Mesenchymal stem cell (in vitro differentiated cells and primary cell): ENCODE data around the gene INPP4A.

Experiments used
- DNase-seq: peaks from one replicate; pipeline ENCODE4 v3.0.0-alpha.2; 2013
- H2AFZ ChIP-seq: one replicate; pipeline ENCODE4 v1.6.1; 2013; ENCODE audit warnings: low read depth, mild to moderate bottlenecking, control low read depth, inconsistent platforms, low read length, moderate library complexity
- H2AK5ac ChIP-seq: 2 replicates; pipeline ENCODE4 v1.6.1; 2013; ENCODE audit warnings: low read length, moderate library complexity, mild to moderate bottlenecking, inconsistent platforms; ENCODE audit not compliant: severe bottlenecking
- H2BK120ac ChIP-seq: one replicate; pipeline ENCODE4 v1.6.1; 2013; ENCODE audit warnings: low read depth, mild to moderate bottlenecking, inconsistent platforms, low read length, moderate library complexity
- H2BK12ac ChIP-seq, 2 experiments: one replicate each; pipeline ENCODE4 v1.6.1; 2013; ENCODE audit warnings: inconsistent platforms in 2 of 2, low read length in 2 of 2, mild to moderate bottlenecking in 2 of 2, moderate library complexity in 2 of 2, control low read depth in 1 of 2
- H2BK15ac ChIP-seq: one replicate; pipeline ENCODE4 v1.6.1; 2013; ENCODE audit warnings: mild to moderate bottlenecking, low read depth, inconsistent platforms; ENCODE audit not compliant: poor library complexity, severe bottlenecking
- H2BK5ac ChIP-seq: 2 replicates; pipeline ENCODE4 v1.6.1; 2013; ENCODE audit warnings: low read depth, mild to moderate bottlenecking, low read length, control low read depth, inconsistent platforms; ENCODE audit not compliant: poor library complexity, severe bottlenecking
- H3K14ac ChIP-seq, 2 experiments: one replicate each; pipeline ENCODE4 v1.6.1; 2013; ENCODE audit warnings: inconsistent platforms in 2 of 2, low read length in 2 of 2, control low read depth in 1 of 2, mild to moderate bottlenecking in 1 of 2, moderate library complexity in 1 of 2
- H3K18ac ChIP-seq, 2 experiments: one replicate each; pipeline ENCODE4 v1.6.1; 2013; ENCODE audit warnings: inconsistent platforms in 2 of 2, low read length in 2 of 2, control low read depth in 1 of 2, low read depth in 1 of 2, mild to moderate bottlenecking in 1 of 2
- H3K23ac ChIP-seq, 2 experiments: one replicate each; pipeline ENCODE4 v1.6.1; 2013; ENCODE audit warnings: inconsistent platforms in 2 of 2, low read length in 2 of 2, mild to moderate bottlenecking in 2 of 2, moderate library complexity in 2 of 2, control low read depth in 1 of 2
- H3K27ac ChIP-seq: 2 replicates; pipeline ENCODE4 v1.5.1; 2013; ENCODE audit warnings: mild to moderate bottlenecking, moderate library complexity, low read length, control low read depth, inconsistent platforms; ENCODE audit not compliant: poor library complexity, severe bottlenecking
- H3K27me3 ChIP-seq, 2 experiments: 2 replicates each; pipeline versions ENCODE4 v1.6.1 to v1.7.0; 2013; ENCODE audit warnings: low read length in 2 of 2, mild to moderate bottlenecking in 2 of 2, moderate library complexity in 2 of 2, control low read depth in 1 of 2, inconsistent platforms in 1 of 2; ENCODE audit not compliant: control insufficient read depth in 1 of 2, insufficient read depth in 1 of 2
- H3K36me3 ChIP-seq, 2 experiments: 2 replicates each; pipeline versions ENCODE4 v1.6.1 to v1.7.0; 2013; ENCODE audit warnings: low read length in 2 of 2, control low read depth in 1 of 2, inconsistent platforms in 1 of 2, low read depth in 1 of 2, mild to moderate bottlenecking in 1 of 2; ENCODE audit not compliant: insufficient read depth in 2 of 2, control insufficient read depth in 1 of 2
- H3K4ac ChIP-seq, 2 experiments: one replicate each; pipeline ENCODE4 v1.6.1; 2013; ENCODE audit warnings: inconsistent platforms in 2 of 2, low read length in 2 of 2, mild to moderate bottlenecking in 2 of 2, moderate library complexity in 2 of 2, control low read depth in 1 of 2, low read depth in 1 of 2
- H3K4me1 ChIP-seq: 2 replicates; pipeline ENCODE4 v1.6.1; 2013; ENCODE audit warnings: low read depth, low read length, control low read depth; ENCODE audit not compliant: control insufficient read depth, insufficient read depth
- H3K4me2 ChIP-seq: 2 replicates; pipeline ENCODE4 v1.6.1; 2013; ENCODE audit warnings: low read length, mild to moderate bottlenecking, inconsistent platforms; ENCODE audit not compliant: poor library complexity, severe bottlenecking
- H3K4me3 ChIP-seq, 2 experiments: 2 replicates each; pipeline versions ENCODE4 v1.5.1 to v1.7.0; 2013; ENCODE audit warnings: low read length in 2 of 2, mild to moderate bottlenecking in 2 of 2, control low read depth in 1 of 2, low read depth in 1 of 2; ENCODE audit not compliant: insufficient read depth in 1 of 2
- H3K79me1 ChIP-seq: replicated peaks from 2 replicates; pipeline ENCODE4 v1.6.1; 2013; ENCODE audit warnings: mild to moderate bottlenecking, control low read depth, low read length, inconsistent platforms; ENCODE audit not compliant: poor library complexity, severe bottlenecking
- H3K9ac ChIP-seq: 2 replicates; pipeline ENCODE4 v1.7.0; 2013; ENCODE audit warnings: mild to moderate bottlenecking, low read length, moderate library complexity
- H3K9me3 ChIP-seq: 2 replicates; pipeline ENCODE4 v1.7.0; 2013; ENCODE audit warnings: mild to moderate bottlenecking, low read length; ENCODE audit not compliant: control insufficient read depth
- H4K8ac ChIP-seq: one replicate; pipeline ENCODE4 v1.6.1; 2013; ENCODE audit warnings: inconsistent platforms, mild to moderate bottlenecking, low read length, moderate library complexity
- H4K91ac ChIP-seq: one replicate; pipeline ENCODE4 v1.6.1; 2013; ENCODE audit warnings: mild to moderate bottlenecking, low read length, inconsistent platforms
- WGBS: methylation state at CpG from one replicate; pipeline ENCODE4 v1.1.7; 2013; ENCODE audit warnings: mixed read lengths; 5-methylcytosine and 5-hydroxymethylcytosine counted together

The INPP4A gene

DNA sequence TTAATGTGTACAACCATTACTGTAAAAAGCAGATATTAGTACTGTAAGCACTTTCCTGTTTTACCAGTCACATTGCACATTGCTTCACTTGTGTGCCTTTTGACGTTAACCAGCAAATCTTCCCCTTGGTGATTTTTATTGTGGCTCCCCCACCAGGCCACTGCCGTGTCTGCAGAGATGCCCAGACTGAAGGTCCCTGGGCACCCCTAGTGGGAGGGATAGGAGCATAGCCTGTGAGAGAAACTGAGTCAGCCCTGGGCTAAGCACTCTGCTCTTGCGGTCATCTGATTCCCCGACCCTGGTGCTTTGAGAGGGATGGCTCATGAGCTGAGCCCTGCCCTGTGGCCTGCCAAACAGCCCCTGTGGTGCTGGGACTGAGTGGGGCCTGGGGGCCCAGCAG lies 73.4 kb downstream of the INPP4A start:
- no peak overlapping the region for H3K23ac ChIP-seq
- no peak overlapping the region for H4K91ac ChIP-seq
- no peak overlapping the region for H3K14ac ChIP-seq
- no peak overlapping the region for H2BK120ac ChIP-seq
- H3K18ac ChIP-seq: no peak overlapping the region
- H2AFZ ChIP-seq: no peak overlapping the region
- H2BK15ac ChIP-seq: no peak overlapping the region
- H2BK12ac ChIP-seq: no peak overlapping the region
- peak overlapping the region; percentile 12 for H4K8ac ChIP-seq
- H3K4me3 ChIP-seq: no peak overlapping the region
- no peak overlapping the region for H3K4ac ChIP-seq
- H3K9ac ChIP-seq: no peak overlapping the region
- no peaks in the 10 kb centered on the region for H3K9me3 ChIP-seq
- no peak overlapping the region for H2AK5ac ChIP-seq
- H3K36me3 ChIP-seq: peaks cover 3 to 11% of the 10 kb centered on the region in 2 experiments
- H3K4me2 ChIP-seq: no peak overlapping the region
- WGBS: 79% methylated on average over 4 of the region's 4 CpGs
- H3K27me3 ChIP-seq: no peaks in the 10 kb centered on the region
- no peak overlapping the region for H3K27ac ChIP-seq
- H3K4me1 ChIP-seq: peaks cover 13% of the 10 kb centered on the region
- no peak overlapping the region for H2BK5ac ChIP-seq
- H3K79me1 ChIP-seq: peaks cover 35% of the 10 kb centered on the region
- DNase-seq: peak; percentile 37

DNA sequence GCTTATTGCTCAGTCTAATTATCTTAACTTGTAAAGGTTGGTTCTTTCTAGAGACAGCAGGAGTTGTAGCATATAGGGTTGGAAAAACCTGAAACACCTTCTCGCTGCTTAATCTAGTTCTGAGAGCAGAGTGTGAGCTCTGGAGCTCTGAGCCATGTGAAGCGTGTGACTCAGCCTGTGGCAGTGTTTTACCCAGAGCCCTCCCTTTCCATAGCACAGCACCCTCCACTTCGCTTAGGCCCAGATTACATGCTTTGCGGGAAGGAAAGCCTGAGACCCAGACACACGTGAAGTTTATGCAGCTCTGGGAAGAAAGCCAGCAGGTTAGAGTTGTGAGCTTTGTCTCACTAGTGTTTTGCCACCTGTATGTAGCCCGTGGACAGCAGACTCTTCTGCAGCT lies 74.5 kb downstream of the INPP4A start:
- peaks cover 28% of the 10 kb centered on the region for H3K79me1 ChIP-seq

DNA sequence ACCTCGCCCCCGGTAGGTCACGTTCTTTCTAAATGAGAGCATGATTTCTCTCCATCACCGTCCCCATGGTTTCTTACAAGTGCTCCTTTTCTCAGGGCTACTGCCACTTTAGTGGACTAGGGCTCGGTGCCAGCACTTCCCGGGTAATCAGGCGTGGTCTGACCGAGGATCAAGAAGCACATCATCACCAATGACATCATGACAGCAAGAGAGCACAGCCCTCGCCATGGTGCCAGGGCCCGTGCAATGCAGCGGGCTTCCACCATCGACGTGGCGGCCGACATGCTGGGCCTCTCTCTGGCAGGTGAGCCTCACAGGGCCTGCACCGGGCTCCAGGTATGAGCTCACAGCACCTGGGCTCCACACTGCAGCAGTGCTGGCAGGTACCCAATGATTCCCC lies 75.2 kb downstream of the INPP4A start:
- Histone ChIP-seq H3K79me1 (peaks cover 27% of the 10 kb centered on the region), H3K4me2 (no peak overlapping the region), H3K4ac (no peak overlapping the region), H3K27ac (no peak overlapping the region), H3K9ac (no peak overlapping the region), H3K18ac (no peak overlapping the region), H3K23ac (no peak overlapping the region), H2BK120ac (no peak overlapping the region), H3K14ac (no peak overlapping the region), H3K4me1 (peaks cover 13% of the 10 kb centered on the region), H3K27me3 (no peaks in the 10 kb centered on the region), H3K9me3 (no peaks in the 10 kb centered on the region), H4K91ac (no peak overlapping the region), H2AK5ac (no peak overlapping the region), H2BK12ac (no peak overlapping the region), H2BK5ac (no peak overlapping the region), H4K8ac (no peak overlapping the region), H2BK15ac (no peak overlapping the region), H3K36me3 (peaks cover 3 to 11% of the 10 kb centered on the region in 2 experiments), H2AFZ (no peak overlapping the region), H3K4me3 (no peak overlapping the region)
- no peak for DNase-seq
- 98% methylated on average over 16 of the region's 16 CpGs for WGBS

More for the DNA sequence above, 74.5 kb downstream of the INPP4A start:
- Histone ChIP-seq H2BK15ac (no peak overlapping the region), H3K27me3 (no peaks in the 10 kb centered on the region), H3K4me2 (no peak overlapping the region), H4K91ac (no peak overlapping the region), H3K4me3 (no peak overlapping the region), H2BK120ac (no peak overlapping the region), H3K27ac (no peak overlapping the region), H3K14ac (no peak overlapping the region), H4K8ac (no peak overlapping the region), H3K36me3 (peaks cover 3 to 11% of the 10 kb centered on the region in 2 experiments), H3K18ac (no peak overlapping the region), H3K9me3 (no peaks in the 10 kb centered on the region), H2BK5ac (no peak overlapping the region), H2BK12ac (no peak overlapping the region), H3K9ac (no peak overlapping the region), H2AFZ (no peak overlapping the region), H3K23ac (no peak overlapping the region), H3K4ac (no peak overlapping the region), H3K4me1 (peaks cover 13% of the 10 kb centered on the region), H2AK5ac (no peak overlapping the region)
- WGBS: 86% methylated on average over 5 of the region's 6 CpGs
- DNase-seq: no peak

DNA sequence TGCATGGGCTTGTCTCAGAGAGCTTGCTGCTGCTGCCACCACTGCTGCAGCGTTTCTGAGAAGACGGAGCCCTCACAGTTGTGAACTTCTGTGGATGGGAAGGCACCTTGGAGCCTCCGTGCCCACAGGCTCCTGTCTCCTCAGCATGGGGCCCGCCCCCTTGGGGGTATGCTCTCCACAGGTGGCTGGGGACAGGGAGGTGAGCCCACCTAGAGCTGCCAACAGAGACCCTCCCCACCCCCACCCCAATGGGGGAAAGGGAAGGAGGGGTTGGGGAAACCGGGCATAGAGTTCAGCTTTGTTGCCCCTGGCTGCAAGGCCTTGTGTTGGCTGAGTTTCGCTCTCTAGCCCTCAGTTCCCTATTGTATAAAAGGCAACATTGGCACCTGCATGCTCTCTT lies 76.1 kb downstream of the INPP4A start:
- no peak overlapping the region for H2AK5ac ChIP-seq
- no peak overlapping the region for H3K9ac ChIP-seq
- H3K79me1 ChIP-seq: peaks cover 26% of the 10 kb centered on the region
- 91% methylated on average over 3 of the region's 6 CpGs for WGBS
- no peak overlapping the region for H3K4ac ChIP-seq
- no peak overlapping the region for H3K23ac ChIP-seq
- H3K27me3 ChIP-seq: no peaks in the 10 kb centered on the region
- H4K91ac ChIP-seq: no peak overlapping the region
- peaks cover 9% of the 10 kb centered on the region for H3K4me1 ChIP-seq
- no peak overlapping the region for H2AFZ ChIP-seq
- no peak overlapping the region for H3K4me2 ChIP-seq
- H3K4me3 ChIP-seq: no peak overlapping the region
- no peak overlapping the region for H3K14ac ChIP-seq
- H3K27ac ChIP-seq: no peak overlapping the region
- H3K18ac ChIP-seq: no peak overlapping the region
- no peaks in the 10 kb centered on the region for H3K9me3 ChIP-seq
- H3K36me3 ChIP-seq: peaks cover 3 to 11% of the 10 kb centered on the region in 2 experiments
- no peak overlapping the region for H2BK120ac ChIP-seq
- H2BK15ac ChIP-seq: no peak overlapping the region
- H4K8ac ChIP-seq: no peak overlapping the region
- DNase-seq: no peak
- no peak overlapping the region for H2BK12ac ChIP-seq
- no peak overlapping the region for H2BK5ac ChIP-seq
